Mesenchymal stem cell (in vitro differentiated cells and primary cell): Measurements from ENCODE around the gene FAM107A.
A peak's percentile ranks its signal among the peaks of the same experiment; 100 is the strongest.

Experiments
- DNase-seq: peaks from one replicate; pipeline ENCODE4 v3.0.0-alpha.2; 2013
- H2AFZ ChIP-seq: one replicate; pipeline ENCODE4 v1.6.1; 2013; ENCODE audit warnings: low read depth, mild to moderate bottlenecking, control low read depth, inconsistent platforms, low read length, moderate library complexity
- H2AK5ac ChIP-seq: 2 replicates; pipeline ENCODE4 v1.6.1; 2013; ENCODE audit warnings: low read length, moderate library complexity, mild to moderate bottlenecking, inconsistent platforms; ENCODE audit not compliant: severe bottlenecking
- H2BK120ac ChIP-seq: one replicate; pipeline ENCODE4 v1.6.1; 2013; ENCODE audit warnings: low read depth, mild to moderate bottlenecking, inconsistent platforms, low read length, moderate library complexity
- H2BK12ac ChIP-seq, 2 experiments: one replicate each; pipeline ENCODE4 v1.6.1; 2013; ENCODE audit warnings: inconsistent platforms in 2 of 2, low read length in 2 of 2, mild to moderate bottlenecking in 2 of 2, moderate library complexity in 2 of 2, control low read depth in 1 of 2
- H2BK15ac ChIP-seq: one replicate; pipeline ENCODE4 v1.6.1; 2013; ENCODE audit warnings: mild to moderate bottlenecking, low read depth, inconsistent platforms; ENCODE audit not compliant: poor library complexity, severe bottlenecking
- H2BK5ac ChIP-seq: 2 replicates; pipeline ENCODE4 v1.6.1; 2013; ENCODE audit warnings: low read depth, mild to moderate bottlenecking, low read length, control low read depth, inconsistent platforms; ENCODE audit not compliant: poor library complexity, severe bottlenecking
- H3K14ac ChIP-seq, 2 experiments: one replicate each; pipeline ENCODE4 v1.6.1; 2013; ENCODE audit warnings: inconsistent platforms in 2 of 2, low read length in 2 of 2, control low read depth in 1 of 2, mild to moderate bottlenecking in 1 of 2, moderate library complexity in 1 of 2
- H3K18ac ChIP-seq, 2 experiments: one replicate each; pipeline ENCODE4 v1.6.1; 2013; ENCODE audit warnings: inconsistent platforms in 2 of 2, low read length in 2 of 2, control low read depth in 1 of 2, low read depth in 1 of 2, mild to moderate bottlenecking in 1 of 2
- H3K23ac ChIP-seq, 2 experiments: one replicate each; pipeline ENCODE4 v1.6.1; 2013; ENCODE audit warnings: inconsistent platforms in 2 of 2, low read length in 2 of 2, mild to moderate bottlenecking in 2 of 2, moderate library complexity in 2 of 2, control low read depth in 1 of 2
- H3K27ac ChIP-seq: 2 replicates; pipeline ENCODE4 v1.5.1; 2013; ENCODE audit warnings: mild to moderate bottlenecking, moderate library complexity, low read length, control low read depth, inconsistent platforms; ENCODE audit not compliant: poor library complexity, severe bottlenecking
- H3K27me3 ChIP-seq, 2 experiments: 2 replicates each; pipeline versions ENCODE4 v1.6.1 to v1.7.0; 2013; ENCODE audit warnings: low read length in 2 of 2, mild to moderate bottlenecking in 2 of 2, moderate library complexity in 2 of 2, control low read depth in 1 of 2, inconsistent platforms in 1 of 2; ENCODE audit not compliant: control insufficient read depth in 1 of 2, insufficient read depth in 1 of 2
- H3K36me3 ChIP-seq, 2 experiments: 2 replicates each; pipeline versions ENCODE4 v1.6.1 to v1.7.0; 2013; ENCODE audit warnings: low read length in 2 of 2, control low read depth in 1 of 2, inconsistent platforms in 1 of 2, low read depth in 1 of 2, mild to moderate bottlenecking in 1 of 2; ENCODE audit not compliant: insufficient read depth in 2 of 2, control insufficient read depth in 1 of 2
- H3K4ac ChIP-seq, 2 experiments: one replicate each; pipeline ENCODE4 v1.6.1; 2013; ENCODE audit warnings: inconsistent platforms in 2 of 2, low read length in 2 of 2, mild to moderate bottlenecking in 2 of 2, moderate library complexity in 2 of 2, control low read depth in 1 of 2, low read depth in 1 of 2
- H3K4me1 ChIP-seq: 2 replicates; pipeline ENCODE4 v1.6.1; 2013; ENCODE audit warnings: low read depth, low read length, control low read depth; ENCODE audit not compliant: control insufficient read depth, insufficient read depth
- H3K4me2 ChIP-seq: 2 replicates; pipeline ENCODE4 v1.6.1; 2013; ENCODE audit warnings: low read length, mild to moderate bottlenecking, inconsistent platforms; ENCODE audit not compliant: poor library complexity, severe bottlenecking
- H3K4me3 ChIP-seq, 2 experiments: 2 replicates each; pipeline versions ENCODE4 v1.5.1 to v1.7.0; 2013; ENCODE audit warnings: low read length in 2 of 2, mild to moderate bottlenecking in 2 of 2, control low read depth in 1 of 2, low read depth in 1 of 2; ENCODE audit not compliant: insufficient read depth in 1 of 2
- H3K79me1 ChIP-seq: replicated peaks from 2 replicates; pipeline ENCODE4 v1.6.1; 2013; ENCODE audit warnings: mild to moderate bottlenecking, control low read depth, low read length, inconsistent platforms; ENCODE audit not compliant: poor library complexity, severe bottlenecking
- H3K9ac ChIP-seq: 2 replicates; pipeline ENCODE4 v1.7.0; 2013; ENCODE audit warnings: mild to moderate bottlenecking, low read length, moderate library complexity
- H3K9me3 ChIP-seq: 2 replicates; pipeline ENCODE4 v1.7.0; 2013; ENCODE audit warnings: mild to moderate bottlenecking, low read length; ENCODE audit not compliant: control insufficient read depth
- H4K8ac ChIP-seq: one replicate; pipeline ENCODE4 v1.6.1; 2013; ENCODE audit warnings: inconsistent platforms, mild to moderate bottlenecking, low read length, moderate library complexity
- H4K91ac ChIP-seq: one replicate; pipeline ENCODE4 v1.6.1; 2013; ENCODE audit warnings: mild to moderate bottlenecking, low read length, inconsistent platforms
- WGBS: methylation state at CpG from one replicate; pipeline ENCODE4 v1.1.7; 2013; ENCODE audit warnings: mixed read lengths; 5-methylcytosine and 5-hydroxymethylcytosine counted together

Gene FAM107A

GRCh38 chr3:58572013-58572633, 5.1 kb downstream of the FAM107A start:
- H3K9me3 ChIP-seq, result no peaks in the 10 kb centered on the region
- no peak overlapping the region for H3K4me3 ChIP-seq
- no peak overlapping the region for H3K4me2 ChIP-seq
- H3K23ac ChIP-seq, result no peak overlapping the region
- H2AK5ac ChIP-seq, result no peak overlapping the region
- no peak overlapping the region for H3K18ac ChIP-seq
- no peak overlapping the region for H3K27ac ChIP-seq
- H3K4ac ChIP-seq, result no peak overlapping the region
- no peak for DNase-seq
- H2BK5ac ChIP-seq, result no peak overlapping the region
- WGBS, result 85% methylated on average over 13 of the region's 13 CpGs
- H3K14ac ChIP-seq, result no peak overlapping the region
- H3K9ac ChIP-seq, result no peak overlapping the region
- no peak overlapping the region for H2BK15ac ChIP-seq
- no peaks in the 10 kb centered on the region for H3K4me1 ChIP-seq
- H4K8ac ChIP-seq, result no peak overlapping the region
- H2BK120ac ChIP-seq, result no peak overlapping the region
- H4K91ac ChIP-seq, result no peak overlapping the region
- H2BK12ac ChIP-seq, result no peak overlapping the region
- no peak overlapping the region for H2AFZ ChIP-seq
- H3K27me3 ChIP-seq, result peaks cover 4 to 18% of the 10 kb centered on the region in 2 experiments
- H3K79me1 ChIP-seq, result no peaks in the 10 kb centered on the region
- no peaks in the 10 kb centered on the region for H3K36me3 ChIP-seq

DNA sequence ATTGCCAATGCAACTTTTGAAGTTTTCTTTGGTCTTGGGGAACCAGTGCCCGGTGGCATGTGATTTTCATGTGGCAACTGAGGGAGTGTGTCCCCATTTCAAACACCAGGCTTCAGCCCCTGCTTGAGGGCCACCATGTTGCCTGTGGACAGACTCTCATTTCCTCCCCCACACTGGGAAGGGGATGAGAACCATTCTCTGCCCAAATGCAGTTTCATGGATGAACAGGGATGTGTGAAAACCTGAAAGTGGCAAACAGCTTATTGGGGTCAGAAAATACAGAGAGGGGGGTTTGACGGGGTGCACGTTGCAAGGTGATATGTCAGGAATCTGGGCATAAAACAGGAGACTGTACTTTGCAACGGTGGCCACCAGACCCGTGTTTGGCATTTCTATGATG, 6.3 kb downstream of the FAM107A start:
- Histone ChIP-seq H2BK12ac (no peak overlapping the region), H3K4me3 (no peak overlapping the region), H3K4ac (no peak overlapping the region), H3K9me3 (no peaks in the 10 kb centered on the region), H2BK15ac (no peak overlapping the region), H3K14ac (no peak overlapping the region), H3K36me3 (no peaks in the 10 kb centered on the region), H3K27ac (no peak overlapping the region), H3K4me1 (no peaks in the 10 kb centered on the region), H3K18ac (no peak overlapping the region), H3K9ac (no peak overlapping the region), H3K4me2 (no peak overlapping the region), H2BK5ac (no peak overlapping the region), H2AFZ (no peak overlapping the region), H4K8ac (no peak overlapping the region), H2BK120ac (no peak overlapping the region), H3K27me3 (peaks cover 0 to 6% of the 10 kb centered on the region in 2 experiments), H4K91ac (no peak overlapping the region), H3K79me1 (no peaks in the 10 kb centered on the region), H2AK5ac (no peak overlapping the region), H3K23ac (no peak overlapping the region)
- no peak for DNase-seq
- 78% methylated on average over 5 of the region's 5 CpGs for WGBS

GRCh38 chr3:58569287-58570001, 7.7 kb downstream of the FAM107A start:
- H3K79me1 ChIP-seq, result no peaks in the 10 kb centered on the region
- H3K4me1 ChIP-seq, result peaks cover 3% of the 10 kb centered on the region
- peaks cover 0 to 2% of the 10 kb centered on the region in 2 experiments for H3K27me3 ChIP-seq
- no peaks in the 10 kb centered on the region for H3K9me3 ChIP-seq
- H2BK15ac ChIP-seq, result no peak overlapping the region
- no peak overlapping the region for H3K23ac ChIP-seq
- no peak overlapping the region for H2AK5ac ChIP-seq
- no peak overlapping the region for H3K4me2 ChIP-seq
- H4K91ac ChIP-seq, result no peak overlapping the region
- H2BK12ac ChIP-seq, result no peak overlapping the region
- no peak overlapping the region for H3K4me3 ChIP-seq
- no peak overlapping the region for H3K27ac ChIP-seq
- WGBS, result 95% methylated on average over 12 of the region's 12 CpGs
- H3K14ac ChIP-seq, result no peak overlapping the region
- H3K4ac ChIP-seq, result no peak overlapping the region
- H2AFZ ChIP-seq, result no peak overlapping the region
- no peak overlapping the region for H3K18ac ChIP-seq
- no peak for DNase-seq
- no peak overlapping the region for H2BK5ac ChIP-seq
- no peaks in the 10 kb centered on the region for H3K36me3 ChIP-seq
- peak overlapping the region; percentile 12 for H3K9ac ChIP-seq
- no peak overlapping the region for H2BK120ac ChIP-seq
- H4K8ac ChIP-seq, result no peak overlapping the region

DNA sequence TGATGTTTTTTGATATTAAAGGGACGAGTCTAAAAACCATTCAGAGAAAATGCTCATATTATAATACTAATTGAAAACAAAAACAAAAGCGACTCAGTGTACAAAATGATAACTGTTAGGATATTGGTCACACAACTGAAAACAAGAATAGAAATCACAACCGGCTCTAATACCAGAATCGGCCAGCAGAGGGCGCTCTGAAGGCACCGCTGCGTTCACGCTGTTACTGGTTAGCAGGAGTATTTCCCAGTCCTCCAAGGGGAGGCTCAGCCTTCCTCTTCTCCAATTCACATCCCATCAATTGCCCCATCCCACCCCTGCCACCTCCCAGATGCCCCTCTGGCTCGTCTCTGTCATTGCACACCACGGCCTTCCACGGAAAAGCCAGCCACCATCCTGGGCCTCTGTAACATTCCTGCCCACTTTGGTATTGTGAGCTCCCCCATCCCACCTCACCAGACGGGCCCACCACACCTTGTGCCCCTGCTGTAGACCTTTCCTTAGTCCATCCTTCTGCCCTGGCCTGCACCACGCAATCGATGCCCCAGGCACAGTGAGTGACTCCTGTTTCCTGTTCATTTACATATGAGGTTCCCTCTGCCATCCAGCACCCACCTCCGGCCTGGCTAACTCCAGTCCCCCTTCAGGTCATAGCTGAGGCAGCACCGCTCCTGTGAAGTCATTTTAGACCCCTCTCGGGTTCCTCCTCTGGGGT, 8.5 kb downstream of the FAM107A start:
- Histone ChIP-seq H3K23ac (no peak overlapping the region), H3K4me1 (peaks cover 3% of the 10 kb centered on the region), H2BK15ac (no peak overlapping the region), H4K8ac (no peak overlapping the region), H3K36me3 (no peaks in the 10 kb centered on the region), H3K4ac (no peak overlapping the region), H2AFZ (no peak overlapping the region), H3K79me1 (no peaks in the 10 kb centered on the region), H3K18ac (no peak overlapping the region), H3K27me3 (no peaks in the 10 kb centered on the region), H4K91ac (no peak overlapping the region), H2BK120ac (no peak overlapping the region), H2BK5ac (no peak overlapping the region), H2BK12ac (no peak overlapping the region), H3K9me3 (no peaks in the 10 kb centered on the region), H2AK5ac (no peak overlapping the region), H3K4me3 (no peak overlapping the region), H3K9ac (peak overlapping the region; percentile 12), H3K27ac (no peak overlapping the region), H3K4me2 (no peak overlapping the region), H3K14ac (no peak overlapping the region)
- DNase-seq, result peak; percentile 62
- WGBS, result 39% methylated on average over 16 of the region's 17 CpGs
